PC-3 (cell line): ENCODE data around the gene PPBP. TPM values are rescaled to one million over a fixed set of nuclear protein-coding genes. Genes with fewer than 3 reads are reported as not detected.

Experiments
- ATAC-seq: fragments of 200-7000 bp; cut with Tn5 transposase; 2 replicates; pipeline ENCODE4 v1.9.1; 2020; ENCODE audit warnings: mild to moderate bottlenecking, moderate library complexity
- BruUV-seq: library from RNA; stranded (reverse); fragments of 400-500 nt; replicated peaks from 2 replicates; lab custom pipeline; 2021; lab: Mats Ljungman, UMichigan
- CTCF ChIA-PET: fragments of 300-600 bp; sonication (Branson Sonifier 250); formaldehyde crosslinking; loops from one replicate; lab custom pipeline; 2022; ENCODE audit warnings: antibody characterized with exemption; lab: Charles Lee
- POLR2A ChIA-PET: fragments of 300-600 bp; sonication (Branson Sonifier 250); formaldehyde crosslinking; loops from one replicate; lab custom pipeline; 2022; ENCODE audit warnings: antibody characterized with exemption; ENCODE audit not compliant: unreplicated experiment; lab: Charles Lee
- DNase-seq: peaks from one replicate; pipeline ENCODE4 v3.0.0-alpha.2; 2015
- H2AFZ ChIP-seq: fragments of 300-600 bp; sonication (generic); 2 replicates; pipeline ENCODE4 v1.6.0; 2016; ENCODE audit warnings: antibody characterized with exemption, low read length
- H3F3A ChIP-seq: fragments of 300-600 bp; sonication (generic); one replicate; pipeline ENCODE4 v1.6.0; 2017; ENCODE audit warnings: antibody characterized with exemption, low read length, control low read depth, mild to moderate bottlenecking; ENCODE audit not compliant: unreplicated experiment
- H3K27ac ChIP-seq: fragments of 300-600 bp; sonication (generic); 2 replicates; pipeline ENCODE4 v1.5.1; 2016; ENCODE audit warnings: mild to moderate bottlenecking, low read length
- H3K27me3 ChIP-seq: fragments of 300-600 bp; sonication (generic); 2 replicates; pipeline ENCODE4 v1.6.1; 2016; ENCODE audit warnings: low read length, mixed read lengths
- H3K36me3 ChIP-seq: fragments of 300-600 bp; sonication (generic); 2 replicates; pipeline ENCODE4 v1.6.1; 2016; ENCODE audit warnings: low read depth, mixed run types, low read length, mixed read lengths
- H3K4me1 ChIP-seq: fragments of 300-600 bp; sonication (generic); 2 replicates; pipeline ENCODE4 v1.5.1; 2016; ENCODE audit warnings: low read length; ENCODE audit not compliant: insufficient read depth
- H3K4me2 ChIP-seq: fragments of 300-600 bp; sonication (generic); 2 replicates; pipeline ENCODE4 v1.6.0; 2016; ENCODE audit warnings: low read length
- H3K4me3 ChIP-seq: fragments of 300-600 bp; sonication (generic); 2 replicates; pipeline ENCODE4 v1.5.1; 2016; ENCODE audit warnings: mild to moderate bottlenecking, low read length, mixed read lengths
- H3K79me2 ChIP-seq: fragments of 300-600 bp; sonication (generic); 2 replicates; pipeline ENCODE4 v1.6.1; 2017; ENCODE audit warnings: low read length, mixed read lengths
- H3K9ac ChIP-seq: fragments of 300-600 bp; sonication (generic); 2 replicates; pipeline ENCODE4 v1.6.0; 2016; ENCODE audit warnings: mild to moderate bottlenecking, low read length
- H3K9me2 ChIP-seq: fragments of 300-600 bp; sonication (generic); replicated peaks from 2 replicates; pipeline ENCODE4 v1.6.1; 2016; ENCODE audit warnings: mixed run types, low read length, mixed read lengths
- H3K9me3 ChIP-seq: fragments of 300-600 bp; sonication (generic); 2 replicates; pipeline ENCODE4 v1.6.1; 2016; ENCODE audit warnings: low read length, mixed read lengths
- H4K20me1 ChIP-seq: fragments of 300-600 bp; sonication (generic); 2 replicates; pipeline ENCODE4 v1.6.1; 2016; ENCODE audit warnings: low read length, mixed read lengths
- CTCF ChIP-seq: fragments of 300-600 bp; sonication (generic); conservative IDR thresholded peaks from 2 replicates; pipeline ENCODE4 v1.5.1; 2017; ENCODE audit warnings: antibody characterized with exemption, low read depth, mild to moderate bottlenecking, low read length
- EZH2 ChIP-seq: fragments of 300-600 bp; sonication (generic); IDR thresholded peaks from one replicate; pipeline ENCODE4 v1.6.1; 2017; ENCODE audit warnings: antibody characterized with exemption, mild to moderate bottlenecking, low read length; ENCODE audit not compliant: unreplicated experiment
- EZH2phosphoT487 ChIP-seq: fragments of 300-600 bp; sonication (generic); IDR thresholded peaks from 2 replicates; pipeline ENCODE4 v1.6.1; 2018; ENCODE audit warnings: mild to moderate bottlenecking, antibody characterized with exemption, low read length, borderline replicate concordance
- intact Hi-C: fragments of 100-400 bp; cut with micrococcal nuclease; formaldehyde crosslinking; loops from 2 replicates; pipeline ENCODE4 v1.9.0; 2023
- total RNA-seq: library from RNA; depleted of rRNA; stranded (reverse); fragments of >200 nt; gene quantifications from 2 replicates; pipeline ENCODE4 v1.2.3, GENCODE V29; 2014

PPBP gene
- total RNA-seq, 1 experiment from 2014 or later, result not detected

GRCh38 chr4:74000301-74000700, 12.3 kb upstream of the PPBP start:
- ATAC-seq (no peak), DNase-seq (no peak)
- TF ChIP-seq EZH2phosphoT487, result no peak
- TF ChIP-seq CTCF, result no peak
- no peak for TF ChIP-seq EZH2
- Histone ChIP-seq H3K79me2 (no peaks in the 10 kb centered on the region), H3K9me2 (no peaks in the 10 kb centered on the region), H3K27ac (no peak overlapping the region), H3K4me3 (no peak overlapping the region), H3K4me1 (peaks cover 18% of the 10 kb centered on the region), H3K9me3 (no peaks in the 10 kb centered on the region), H3K36me3 (no peaks in the 10 kb centered on the region), H3K27me3 (no peaks in the 10 kb centered on the region), H2AFZ (no peak overlapping the region), H3K9ac (no peak overlapping the region), H3K4me2 (no peak overlapping the region), H4K20me1 (no peaks in the 10 kb centered on the region), H3F3A (no peaks in the 10 kb centered on the region)
- ChIA-PET POLR2A (no interaction called here), CTCF (no interaction called here)
- intact Hi-C loops, result no loop called here
- BruUV-seq, result no TSS peak

- Histone ChIP-seq H3F3A (no peaks in the 10 kb centered on the region), H2AFZ (peak within 1 kb of the TSS; percentile 83), H3K4me2 (peak within 1 kb of the TSS; percentile 77), H3K4me1 (peaks cover 10% of the 10 kb centered on the region; the same call in 1 of the 2 replicates), H3K9ac (no peak within 1 kb of the TSS), H3K36me3 (no peaks in the 10 kb centered on the region), H3K9me2 (no peaks in the 10 kb centered on the region), H3K27me3 (no peaks in the 10 kb centered on the region), H3K4me3 (peak within 1 kb of the TSS; percentile 62), H3K9me3 (no peaks in the 10 kb centered on the region), H4K20me1 (no peaks in the 10 kb centered on the region), H3K79me2 (no peaks in the 10 kb centered on the region), H3K27ac (no peak within 1 kb of the TSS)
- ATAC-seq (peak; percentile 86), DNase-seq (peak; percentile 35)
- intact Hi-C loops, result no loop called here
- TF ChIP-seq EZH2 (no peak), CTCF (no peak), EZH2phosphoT487 (no peak)
- CTCF ChIA-PET, result interaction anchor here (0.7 to 1.0 kb wide), 3 partner anchors 10 to 68 kb away, joined by 3 to 4 read pairs (median 3); no protein-coding TSS in a partner anchor
- POLR2A ChIA-PET, result interaction anchor here (0.6 kb wide), 1 partner anchor 199 kb away, joined by 10 read pairs; no protein-coding TSS in a partner anchor
- BruUV-seq, result TSS peak; percentile 71
These were observed 10.3 kb upstream of the PPBP start, which contains the start of gene CXCL5 for GRCh38 chr4:73998040-73999011. Gene CXCL5, minus strand, starts transcription at chr4:73998677. Its CDS starts 96 bp downstream, at chr4:73998581.
